ENCODE results near the gene ZFP69B.
"Not testable (repeated sequence)": the region's sequence is repeated elsewhere in the genome, so short reads cannot be mapped to it uniquely, and the experiment has no call there.

Gene ZFP69B

DNA sequence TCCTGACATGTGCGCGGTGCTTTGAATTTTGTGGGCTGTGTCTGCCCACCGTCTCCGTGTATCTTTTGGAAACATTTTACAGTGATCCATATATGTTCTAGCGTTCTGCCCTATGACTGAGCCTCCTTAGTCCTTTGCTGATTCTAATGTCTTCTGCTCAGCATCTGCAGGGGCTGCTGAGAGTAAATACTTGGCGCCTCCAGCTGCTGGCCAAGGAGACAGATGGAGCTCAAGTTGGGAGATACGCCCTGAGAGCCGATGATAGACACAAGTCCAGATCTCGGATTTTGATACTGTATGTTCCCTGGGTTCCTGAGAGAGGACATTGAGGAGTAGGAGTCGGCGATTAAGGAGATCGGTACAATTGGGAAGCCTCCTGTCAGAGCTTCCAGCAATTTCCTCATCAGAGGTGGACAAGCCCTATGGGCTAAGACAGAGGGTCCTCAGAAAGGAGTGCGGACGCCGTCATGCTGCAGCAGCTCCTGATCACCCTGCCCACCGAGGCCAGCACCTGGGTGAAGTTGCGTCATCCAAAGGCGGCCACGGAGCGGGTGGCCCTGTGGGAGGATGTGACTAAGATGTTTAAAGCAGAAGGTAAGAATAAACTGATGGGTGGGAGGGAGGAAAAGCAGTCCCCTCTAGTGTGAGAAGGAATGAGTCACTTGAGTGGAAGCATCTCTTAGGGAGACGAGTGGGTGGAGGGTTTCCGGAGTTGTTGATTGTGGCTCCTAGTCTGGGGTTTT lies 390 bp downstream of the ZFP69B start:
- no peak for DNase-seq (ENCODE audit: low read depth in 1 of 2, low spot score in 1 of 2)
- in situ Hi-C loops (cut with HindIII; ENCODE audit: low pct_unique_long_range_greater_than_20kb, low sequenced_read_pairs): no loop called here
- TF ChIP-seq JUND (IDR thresholded peaks at IDR 0.05; ENCODE audit: low read depth): no peak

DNA sequence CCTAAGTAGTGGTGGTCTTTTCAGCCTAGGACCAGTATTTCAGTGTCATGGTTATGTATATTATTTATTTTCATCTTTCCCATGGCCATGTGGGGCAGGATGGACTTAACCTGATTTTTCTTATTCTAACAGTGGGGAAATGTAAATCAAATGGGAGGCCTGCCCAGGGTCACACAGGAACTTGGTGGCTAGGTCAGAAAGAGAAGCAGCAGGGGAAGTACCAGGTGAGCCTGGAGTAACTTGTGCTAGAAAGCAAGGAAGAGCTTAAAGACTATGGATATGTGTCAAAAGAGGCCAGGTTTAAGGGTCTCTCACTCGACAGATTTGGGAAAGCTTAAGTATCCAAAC lies 936 bp downstream of the ZFP69B start:
- no peak for DNase-seq (ENCODE audit: low read depth in 1 of 2, low spot score in 1 of 2)
- no peak for TF ChIP-seq JUND (IDR thresholded peaks at IDR 0.05; ENCODE audit: low read depth)
- in situ Hi-C loops (cut with HindIII; ENCODE audit: low pct_unique_long_range_greater_than_20kb, low sequenced_read_pairs): no loop called here

DNA sequence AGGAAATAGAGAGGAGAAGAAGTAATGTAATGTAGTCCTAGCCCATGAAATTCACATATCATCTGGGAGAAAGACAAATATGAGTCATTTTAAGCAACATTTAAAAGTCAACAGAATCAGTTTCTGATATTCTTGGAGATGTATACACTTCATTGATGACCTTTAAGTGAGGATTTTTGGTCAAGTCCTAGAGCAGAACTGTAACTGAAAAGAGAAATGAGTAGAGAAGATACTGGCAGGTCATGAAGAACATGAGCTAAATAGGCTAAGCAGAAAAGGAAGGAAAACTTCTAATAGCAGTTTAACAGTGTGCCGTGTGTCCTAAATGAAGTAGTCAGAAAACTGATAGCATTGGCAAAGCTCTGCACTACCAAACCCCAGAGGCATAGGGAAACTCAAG lies 4.6 kb downstream of the ZFP69B start:
- DNase-seq (ENCODE audit: low read depth in 1 of 2, low spot score in 1 of 2): no peak
- TF ChIP-seq JUND (IDR thresholded peaks at IDR 0.05; ENCODE audit: low read depth): no peak
- in situ Hi-C loops (cut with HindIII; ENCODE audit: low pct_unique_long_range_greater_than_20kb, low sequenced_read_pairs): no loop called here

DNA sequence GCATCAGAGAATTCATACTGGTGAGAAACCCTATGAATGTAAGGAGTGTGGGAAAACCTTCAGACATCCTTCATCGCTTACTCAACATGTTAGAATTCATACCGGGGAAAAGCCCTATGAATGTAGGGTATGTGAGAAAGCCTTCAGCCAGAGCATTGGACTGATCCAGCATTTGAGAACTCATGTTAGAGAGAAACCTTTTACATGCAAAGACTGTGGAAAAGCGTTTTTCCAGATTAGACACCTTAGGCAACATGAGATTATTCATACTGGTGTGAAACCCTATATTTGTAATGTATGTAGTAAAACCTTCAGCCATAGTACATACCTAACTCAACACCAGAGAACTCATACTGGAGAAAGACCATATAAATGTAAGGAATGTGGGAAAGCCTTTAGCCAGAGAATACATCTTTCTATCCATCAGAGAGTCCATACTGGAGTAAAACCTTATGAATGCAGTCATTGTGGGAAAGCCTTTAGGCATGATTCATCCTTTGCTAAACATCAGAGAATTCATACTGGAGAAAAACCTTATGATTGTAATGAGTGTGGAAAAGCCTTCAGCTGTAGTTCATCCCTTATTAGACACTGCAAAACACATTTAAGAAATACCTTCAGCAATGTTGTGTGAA lies 12.8 kb downstream of the ZFP69B start:
- in situ Hi-C loops (cut with HindIII; ENCODE audit: low pct_unique_long_range_greater_than_20kb, low sequenced_read_pairs): no loop called here
- peak in 1 of 2 experiments; percentile 8 for DNase-seq (ENCODE audit: low read depth in 1 of 2, low spot score in 1 of 2)
- no peak for TF ChIP-seq JUND (IDR thresholded peaks at IDR 0.05; ENCODE audit: low read depth)

DNA sequence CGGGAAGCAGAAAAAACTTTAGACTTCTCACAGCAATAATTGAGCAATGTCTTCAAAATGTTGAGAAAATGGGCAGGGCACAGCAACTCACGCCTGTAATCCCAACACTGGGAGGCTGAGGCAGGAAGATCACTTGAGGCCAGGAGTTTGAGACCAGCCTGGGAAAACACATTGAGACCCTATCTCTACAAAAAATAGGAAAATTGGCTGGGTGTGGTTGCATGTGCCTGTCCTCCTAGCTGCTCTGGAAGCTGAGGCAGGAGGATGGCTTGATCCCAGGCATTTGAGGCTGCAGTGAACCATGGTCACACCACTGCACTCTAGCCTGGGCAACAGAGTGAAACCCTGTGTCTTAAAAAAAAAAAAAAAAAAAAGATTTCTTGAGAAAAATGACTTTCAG lies 19.1 kb downstream of the ZFP69B start:
- no peak for DNase-seq (ENCODE audit: low read depth in 1 of 2, low spot score in 1 of 2)
- TF ChIP-seq JUND (IDR thresholded peaks at IDR 0.05; ENCODE audit: low read depth): no peak
- in situ Hi-C loops (cut with HindIII; ENCODE audit: low pct_unique_long_range_greater_than_20kb, low sequenced_read_pairs): no loop called here

DNA sequence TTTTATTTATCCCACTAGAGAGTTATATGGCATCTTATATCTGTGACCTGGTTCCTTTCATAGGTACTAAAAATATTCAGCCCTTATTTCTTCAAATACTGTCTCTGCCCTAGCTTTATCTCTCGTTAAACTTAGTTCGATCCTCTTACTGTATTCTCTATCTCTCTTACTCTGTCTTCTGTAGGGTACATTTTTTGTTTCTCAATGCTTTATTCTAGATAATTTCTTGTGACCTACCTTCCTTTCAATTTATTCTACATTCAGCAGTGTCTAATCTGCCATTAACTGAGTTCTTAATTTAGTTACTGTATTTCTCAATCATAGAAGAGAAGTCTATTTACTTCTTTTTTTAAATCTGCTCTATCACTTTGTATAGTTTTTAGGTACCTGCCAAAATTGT lies 25.0 kb downstream of the ZFP69B start:
- no peak for TF ChIP-seq JUND (IDR thresholded peaks at IDR 0.05; ENCODE audit: low read depth)
- no peak for DNase-seq (ENCODE audit: low read depth in 1 of 2, low spot score in 1 of 2)
- in situ Hi-C loops (cut with HindIII; ENCODE audit: low pct_unique_long_range_greater_than_20kb, low sequenced_read_pairs): no loop called here

DNA sequence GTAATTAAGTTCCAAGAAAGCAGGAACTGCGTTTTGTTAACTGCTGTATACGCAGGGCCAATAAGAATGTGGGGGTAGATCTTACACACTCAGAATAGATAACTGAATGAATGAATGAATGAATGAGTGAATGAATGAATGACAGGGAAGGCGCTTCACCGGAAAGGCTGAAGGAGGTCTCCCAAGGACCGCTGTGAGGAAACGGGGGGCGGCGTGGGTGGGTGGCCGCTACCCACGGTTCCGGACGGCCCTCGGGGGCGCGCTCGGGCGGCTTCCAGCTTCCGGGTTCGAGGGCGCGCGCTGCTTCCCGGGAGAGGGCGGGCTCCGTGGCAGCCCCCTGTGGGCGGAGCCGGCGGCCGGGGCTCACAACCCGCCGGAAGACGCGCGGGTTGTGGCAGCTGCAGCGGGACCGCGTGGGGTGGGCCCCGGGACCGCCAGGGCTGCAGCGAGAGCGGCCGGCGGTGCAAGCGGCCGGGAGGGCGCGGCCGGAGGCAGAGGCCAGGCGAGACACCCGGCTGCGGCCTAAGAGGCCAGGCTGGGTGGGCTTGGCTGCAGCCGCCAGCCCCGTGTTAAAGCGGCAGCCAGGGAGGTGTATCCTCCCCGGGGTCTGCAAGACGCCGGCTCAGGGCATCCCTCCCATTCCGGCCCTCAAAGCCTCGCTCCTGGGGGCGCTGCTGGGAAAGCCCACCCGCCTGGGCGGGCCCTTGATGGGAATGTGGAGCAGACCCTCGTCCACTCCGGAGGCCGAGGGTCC lies 26.8 kb downstream of the ZFP69B start, which contains the start of gene ZFP69:
Gene ZFP69 (plus strand): TSS at position 367 of the 754 bp plus-strand sequence. CDS start 2,072 bp downstream, outside the sequence.
- TF ChIP-seq JUND (IDR thresholded peaks at IDR 0.05; ENCODE audit: low read depth): no peak
- in situ Hi-C loops (cut with HindIII; ENCODE audit: low pct_unique_long_range_greater_than_20kb, low sequenced_read_pairs): no loop called here
- no peak for DNase-seq (ENCODE audit: low read depth in 1 of 2, low spot score in 1 of 2)

DNA sequence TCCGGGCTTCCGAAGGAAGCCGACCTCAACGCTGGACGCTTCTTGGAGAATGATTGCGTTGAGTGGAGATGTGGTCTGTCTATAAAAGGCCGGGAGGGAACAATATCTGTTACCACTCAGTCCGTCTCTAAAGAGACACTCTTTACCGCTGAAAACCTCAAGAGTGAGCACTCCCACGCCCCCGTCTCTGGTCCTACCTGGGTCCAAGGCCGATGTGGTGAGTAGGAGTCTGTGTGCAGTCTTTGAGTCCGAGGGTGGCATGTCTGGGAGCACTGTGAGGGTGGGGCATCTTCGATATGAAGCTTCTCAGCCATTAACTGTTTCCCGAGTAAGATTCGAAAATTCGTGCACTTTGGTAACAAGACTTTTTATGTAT lies 27.4 kb downstream of the ZFP69B start:
- in situ Hi-C loops (cut with HindIII; ENCODE audit: low pct_unique_long_range_greater_than_20kb, low sequenced_read_pairs): no loop called here
- TF ChIP-seq JUND (IDR thresholded peaks at IDR 0.05; ENCODE audit: low read depth): no peak
- no peak for DNase-seq (ENCODE audit: low read depth in 1 of 2, low spot score in 1 of 2)

DNA sequence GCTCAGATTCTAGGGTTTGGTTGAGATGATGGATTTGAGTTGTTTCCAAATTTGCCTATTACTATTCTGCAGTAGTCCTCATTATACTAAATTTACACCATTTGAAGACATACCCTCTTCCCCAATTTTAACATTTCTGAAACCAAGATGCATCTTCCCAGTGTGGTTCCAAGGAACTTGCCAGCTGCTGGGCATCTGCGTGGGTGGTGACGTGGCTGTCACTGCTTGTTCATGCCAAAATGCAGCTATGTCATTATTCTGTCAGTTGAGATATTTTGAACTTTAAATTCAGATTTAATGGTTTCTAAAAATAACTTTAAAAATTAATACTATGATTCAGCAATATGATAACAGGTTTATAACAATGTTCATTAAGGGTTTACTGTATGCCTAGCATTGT lies 28.0 kb downstream of the ZFP69B start:
- no peak for DNase-seq (ENCODE audit: low read depth in 1 of 2, low spot score in 1 of 2)
- in situ Hi-C loops (cut with HindIII; ENCODE audit: low pct_unique_long_range_greater_than_20kb, low sequenced_read_pairs): no loop called here
- no peak for TF ChIP-seq JUND (IDR thresholded peaks at IDR 0.05; ENCODE audit: low read depth)

DNA sequence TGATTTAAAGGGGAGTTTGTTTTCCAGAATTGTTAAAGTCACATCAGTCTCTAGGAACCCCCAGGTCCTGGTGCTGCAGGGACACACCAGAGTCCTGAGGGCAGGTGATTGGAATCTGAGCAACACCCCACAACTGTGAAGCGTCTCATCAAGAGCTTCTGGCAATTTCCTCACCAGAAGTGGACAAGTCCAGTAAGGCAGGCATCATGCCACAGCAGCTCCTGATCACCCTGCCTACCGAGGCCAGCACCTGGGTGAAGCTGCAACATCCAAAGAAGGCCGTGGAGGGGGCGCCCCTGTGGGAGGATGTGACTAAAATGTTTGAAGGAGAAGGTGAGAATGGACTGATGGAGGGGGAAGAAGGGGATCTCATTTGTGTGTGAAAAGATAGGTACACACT lies 28.9 kb downstream of the ZFP69B start:
- no peak for TF ChIP-seq JUND (IDR thresholded peaks at IDR 0.05; ENCODE audit: low read depth)
- DNase-seq (ENCODE audit: low read depth in 1 of 2, low spot score in 1 of 2): no peak
- in situ Hi-C loops (cut with HindIII; ENCODE audit: low pct_unique_long_range_greater_than_20kb, low sequenced_read_pairs): no loop called here

DNA sequence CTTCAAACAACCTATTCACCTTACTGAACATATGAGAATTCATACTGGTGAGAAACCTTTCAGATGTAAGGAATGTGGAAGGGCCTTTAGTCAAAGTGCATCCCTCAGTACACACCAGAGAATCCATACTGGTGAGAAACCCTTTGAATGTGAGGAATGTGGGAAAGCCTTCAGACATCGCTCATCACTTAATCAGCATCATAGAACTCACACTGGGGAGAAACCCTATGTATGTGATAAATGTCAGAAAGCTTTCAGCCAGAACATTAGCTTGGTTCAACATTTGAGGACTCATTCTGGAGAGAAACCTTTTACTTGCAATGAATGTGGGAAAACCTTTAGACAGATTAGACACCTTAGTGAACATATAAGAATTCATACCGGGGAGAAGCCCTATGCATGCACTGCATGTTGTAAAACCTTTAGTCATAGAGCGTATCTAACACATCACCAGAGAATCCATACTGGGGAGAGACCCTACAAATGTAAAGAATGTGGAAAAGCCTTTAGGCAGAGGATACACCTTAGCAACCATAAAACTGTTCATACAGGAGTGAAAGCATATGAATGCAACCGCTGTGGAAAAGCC lies 45.1 kb downstream of the ZFP69B start:
- in situ Hi-C loops (cut with HindIII; ENCODE audit: low pct_unique_long_range_greater_than_20kb, low sequenced_read_pairs): no loop called here
- DNase-seq (ENCODE audit: low read depth in 1 of 2, low spot score in 1 of 2): no peak

DNA sequence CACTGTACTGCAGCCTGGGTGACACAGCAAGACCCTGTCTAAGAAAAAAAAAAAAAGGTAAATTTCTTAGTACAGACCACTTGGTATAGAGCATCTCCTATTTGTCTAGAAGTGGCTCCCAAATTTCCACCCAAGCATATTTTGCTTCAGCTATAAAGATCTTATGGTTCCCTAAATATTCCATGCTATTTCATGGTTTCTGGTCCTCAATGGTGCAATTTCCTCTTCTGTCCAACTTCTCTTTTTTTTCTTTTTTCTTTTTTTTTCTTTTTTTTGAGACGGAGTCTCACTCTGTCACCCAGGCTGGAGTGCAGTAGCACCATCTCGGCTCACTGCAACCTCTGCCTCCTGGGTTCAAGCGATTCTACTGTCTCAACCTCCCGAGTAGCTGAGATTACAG lies 52.4 kb downstream of the ZFP69B start:
- in situ Hi-C loops (cut with HindIII; ENCODE audit: low pct_unique_long_range_greater_than_20kb, low sequenced_read_pairs); DNase-seq (ENCODE audit: low read depth in 1 of 2, low spot score in 1 of 2): not testable (repeated sequence)

More for the DNA sequence above, 45.1 kb downstream of the ZFP69B start:
- no peak for TF ChIP-seq JUND (IDR thresholded peaks at IDR 0.05; ENCODE audit: low read depth)

DNA sequence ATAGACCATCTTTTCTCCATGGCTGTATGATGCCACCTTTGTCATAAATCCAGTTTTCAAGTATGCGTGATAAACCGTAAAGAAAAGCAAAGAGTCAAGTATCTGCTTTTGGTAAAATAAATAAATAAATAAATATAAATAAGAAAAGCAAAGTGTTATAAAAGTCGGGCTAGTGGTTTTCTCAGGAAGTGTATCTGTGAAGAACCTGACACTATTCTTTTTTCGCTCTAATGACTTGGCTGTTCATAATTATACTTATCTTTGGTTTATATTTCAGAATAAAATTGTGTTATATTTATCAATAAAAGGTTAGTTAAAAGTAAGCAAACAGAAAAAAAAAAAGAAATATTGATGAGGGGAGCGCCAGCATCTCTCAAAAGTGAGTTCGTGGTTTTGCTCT lies 57.7 kb downstream of the ZFP69B start:
- in situ Hi-C loops (cut with HindIII; ENCODE audit: low pct_unique_long_range_greater_than_20kb, low sequenced_read_pairs): no loop called here
- no peak for TF ChIP-seq JUND (IDR thresholded peaks at IDR 0.05; ENCODE audit: low read depth)
- no peak for DNase-seq (ENCODE audit: low read depth in 1 of 2, low spot score in 1 of 2)

All from T47D (cell line).